ENCODE measurements around the gene MAP7. TPM values are rescaled to one million over a fixed set of nuclear protein-coding genes. Genes with fewer than 3 reads are reported as not detected.

The MAP7 gene
- total and polyA plus RNA-seq, 2 of the 13 experiments (the other 11 are each of a cell fraction or from before 2014, with no cell fraction given), result 0.04 TPM; not detected in 1

GRCh38 chr6:136466777-136467176 is 83.4 kb downstream of the MAP7 start:
- H4K20me1 ChIP-seq (ENCODE audit: insufficient read depth, low read length), result no peaks in the 10 kb centered on the region
- H3K4me3 ChIP-seq (replicated peaks in 1 of 3; ENCODE audit: insufficient read depth in 1 of 3, low read depth in 2 of 3, low read length in 3 of 3), result no peak overlapping the region
- no peak overlapping the region for H3K27ac ChIP-seq (ENCODE audit: extremely low read length, insufficient read depth, low read length)
- no peaks in the 10 kb centered on the region for H3K4me1 ChIP-seq (ENCODE audit: insufficient read depth, low read length)
- FAIRE-seq (no peak), ATAC-seq (no peak), DNase-seq (ENCODE audit: low spot score) (no peak)
- ChIA-PET CTCF (ENCODE audit: low intra/inter-chr PET ratio, low total read pairs) (no interaction called here), POLR2A (no interaction called here)
- intact Hi-C loops (cut with micrococcal nuclease; ENCODE audit: unreplicated experiment), result no loop called here
- H3K36me3 ChIP-seq (replicated peaks in 1 of 2; ENCODE audit: control insufficient read depth in 1 of 2, insufficient read depth in 2 of 2, low read length in 2 of 2), result no peaks in the 10 kb centered on the region
- in situ Hi-C loops (cut with HindIII; ENCODE audit: extremely low pct_ligation_motif_present, low pct_unique_long_range_greater_than_20kb), result no loop called here
- BruUV-seq (replicated peaks), result no TSS peak
- WGBS (ENCODE audit: low lambda C conversion rate), result 2% methylated on average over 4 of the region's 4 CpGs
- H2AFZ ChIP-seq (ENCODE audit: low read length), result no peak overlapping the region
- H3K9ac ChIP-seq (ENCODE audit: insufficient read depth, low read depth, low read length), result no peak overlapping the region
- no peaks in the 10 kb centered on the region for H3K9me3 ChIP-seq (ENCODE audit: low read length)
- H3K4me2 ChIP-seq (ENCODE audit: low read depth, low read length), result no peak overlapping the region
- no peak for TF ChIP-seq SKIL (CRISPR knock-in tag; IDR thresholded peaks at IDR 0.05; ENCODE audit: borderline replicate concordance)
- no peak for TF ChIP-seq ZNF747 (CRISPR knock-in tag; IDR thresholded peaks at IDR 0.05; ENCODE audit: borderline replicate concordance)
- no peak for TF ChIP-seq HNF4A (CRISPR knock-in tag; IDR thresholded peaks at IDR 0.05)
- no peak for TF ChIP-seq ZKSCAN1 (IDR thresholded peaks at IDR 0.05; ENCODE audit: low read length)
- TF ChIP-seq ZNF234 (CRISPR knock-in tag; conservative IDR thresholded peaks at IDR 0.05), result no peak
- no peaks in the 10 kb centered on the region for H3K79me2 ChIP-seq (ENCODE audit: insufficient read depth, low read length)
- H3K27me3 ChIP-seq (ENCODE audit: control insufficient read depth in 1 of 2, insufficient read depth in 2 of 2, low read length in 2 of 2), result no peaks in the 10 kb centered on the region

GRCh38 chr6:136465766-136466303 is 84.4 kb downstream of the MAP7 start:
- CTCF ChIA-PET (ENCODE audit: low intra/inter-chr PET ratio, low total read pairs), result no interaction called here

More at GRCh38 chr6:136465766-136466303, 84.4 kb downstream of the MAP7 start:
- H3K27ac ChIP-seq (ENCODE audit: extremely low read length, insufficient read depth, low read length), result no peak overlapping the region
- FAIRE-seq, result no peak
- no peaks in the 10 kb centered on the region for H3K27me3 ChIP-seq (ENCODE audit: control insufficient read depth in 1 of 2, insufficient read depth in 2 of 2, low read length in 2 of 2)
- H3K9me3 ChIP-seq (ENCODE audit: low read length), result no peaks in the 10 kb centered on the region
- H3K9ac ChIP-seq (ENCODE audit: insufficient read depth, low read depth, low read length), result no peak overlapping the region
- TF ChIP-seq ZNF136 (CRISPR knock-in tag; IDR thresholded peaks at IDR 0.05; ENCODE audit: low read depth), result no peak
- TF ChIP-seq AHR (CRISPR knock-in tag; IDR thresholded peaks at IDR 0.05), result no peak
- POLR2A ChIA-PET, result no interaction called here
- in situ Hi-C loops (cut with HindIII; ENCODE audit: extremely low pct_ligation_motif_present, low pct_unique_long_range_greater_than_20kb) (no loop called here), intact Hi-C loops (cut with micrococcal nuclease; ENCODE audit: unreplicated experiment) (no loop called here)
- H3K4me1 ChIP-seq (ENCODE audit: insufficient read depth, low read length), result no peaks in the 10 kb centered on the region
- H2AFZ ChIP-seq (ENCODE audit: low read length), result no peak overlapping the region
- no peaks in the 10 kb centered on the region for H4K20me1 ChIP-seq (ENCODE audit: insufficient read depth, low read length)
- no TSS peak for BruUV-seq (replicated peaks)
- H3K36me3 ChIP-seq (replicated peaks in 1 of 2; ENCODE audit: control insufficient read depth in 1 of 2, insufficient read depth in 2 of 2, low read length in 2 of 2), result no peaks in the 10 kb centered on the region
- ATAC-seq, result no peak
- H3K79me2 ChIP-seq (ENCODE audit: insufficient read depth, low read length), result no peaks in the 10 kb centered on the region
- no peak for DNase-seq (ENCODE audit: low spot score)
- no peak overlapping the region for H3K4me3 ChIP-seq (replicated peaks in 1 of 3; ENCODE audit: insufficient read depth in 1 of 3, low read depth in 2 of 3, low read length in 3 of 3)
- H3K4me2 ChIP-seq (ENCODE audit: low read depth, low read length), result no peak overlapping the region
- 28% methylated on average over 2 of the region's 2 CpGs for WGBS (ENCODE audit: low lambda C conversion rate)

Measured in HepG2 (cell line).